Suppressor macrophage (primary cell): ENCODE results near the gene TPCN2.
"Not testable (repeated sequence)": the region's sequence is repeated elsewhere in the genome, so short reads cannot be mapped to it uniquely, and the experiment has no call there.

Experiments used
- DNase-seq, 4 experiments: peaks; one replicate each; pipeline ENCODE4 v3.0.0-alpha.2; 2020 to 2022
- total RNA-seq, 17 experiments: gene quantifications; one replicate each; lab custom pipeline; 2026; ENCODE audit warnings: mixed read lengths in 6 of 17, inconsistent platforms in 3 of 17; lab: John Stamatoyannopoulos, UW

TPCN2 gene
- total RNA-seq: 22.2 to 43.3 (median 29.8) reads per million in 17 experiments

GRCh38 chr11:69048694-69049489, at the start of gene TPCN2:
TPCN2 (plus strand) TSS chr11:69048932; CDS start chr11:69048998, 66 bp downstream.
- DNase-seq: peak; percentile 98

GRCh38 chr11:68999093-68999747, 49.5 kb upstream of the TPCN2 start:
- no peak for DNase-seq

GRCh38 chr11:68999748-69000355, 48.9 kb upstream of the TPCN2 start:
- DNase-seq: not testable (repeated sequence)

GRCh38 chr11:69000391-69000790, 48.3 kb upstream of the TPCN2 start:
- no peak for DNase-seq

- peak in 3 of 4 experiments; percentile 35 to 39 (median 36) for DNase-seq
These were observed 47.9 kb upstream of the TPCN2 start for GRCh38 chr11:69000831-69001242.

GRCh38 chr11:69001243-69002081, 47.3 kb upstream of the TPCN2 start:
- DNase-seq: no peak

- DNase-seq: peak; percentile 44 to 76 (median 65)
These were observed 46.6 kb upstream of the TPCN2 start for GRCh38 chr11:69002110-69002569.

GRCh38 chr11:69002570-69003231, 46.0 kb upstream of the TPCN2 start:
- peak in 1 of 4 experiments; percentile 56 for DNase-seq

- no peak for DNase-seq
These were observed 45.3 kb upstream of the TPCN2 start for GRCh38 chr11:69003301-69003865.

- no peak for DNase-seq
These were observed 44.8 kb upstream of the TPCN2 start for GRCh38 chr11:69003866-69004367.

GRCh38 chr11:69004411-69005182, 44.1 kb upstream of the TPCN2 start:
- no peak for DNase-seq

- DNase-seq: no peak
These were observed 43.5 kb upstream of the TPCN2 start for GRCh38 chr11:69005183-69005630.

GRCh38 chr11:69005631-69006368, 42.9 kb upstream of the TPCN2 start:
- no peak for DNase-seq

- DNase-seq: no peak
These were observed 41.9 kb upstream of the TPCN2 start for GRCh38 chr11:69006816-69007215.

- no peak for DNase-seq
These were observed 40.8 kb upstream of the TPCN2 start for GRCh38 chr11:69007975-69008381.

- DNase-seq: peak; percentile 50 to 66 (median 59)
These were observed 39.8 kb upstream of the TPCN2 start for GRCh38 chr11:69008737-69009440.

- DNase-seq: no peak
These were observed 39.1 kb upstream of the TPCN2 start for GRCh38 chr11:69009441-69010211.

- DNase-seq: peak; percentile 70 to 84 (median 83)
These were observed 38.3 kb upstream of the TPCN2 start for GRCh38 chr11:69010361-69010891.
